NB4 (cell line): Measurements from ENCODE around the gene ROBO1.

ENCODE experiments used
- CTCF ChIP-seq: IDR thresholded peaks from one replicate; pipeline ENCODE4 v1.5.1; 2012; ENCODE audit warnings: low read depth, low read length
- POLR2A ChIP-seq: IDR thresholded peaks from 2 replicates; pipeline ENCODE4 v1.6.1; 2011; ENCODE audit warnings: mild to moderate bottlenecking; ENCODE audit not compliant: insufficient read length; ENCODE audit errors: extremely low read depth

GRCh38 chr3:79067734-79068133, 700.1 kb downstream of the ROBO1 start:
- TF ChIP-seq CTCF (no peak), POLR2A (no peak)
